ENCODE results near the gene NOL3. TPM values are rescaled to one million over a fixed set of nuclear protein-coding genes. Genes with fewer than 3 reads are reported as not detected.

The NOL3 gene
- total RNA-seq, 4 donors from 2014 or later: 55.5 to 95.4 (median 76.6) TPM

DNA sequence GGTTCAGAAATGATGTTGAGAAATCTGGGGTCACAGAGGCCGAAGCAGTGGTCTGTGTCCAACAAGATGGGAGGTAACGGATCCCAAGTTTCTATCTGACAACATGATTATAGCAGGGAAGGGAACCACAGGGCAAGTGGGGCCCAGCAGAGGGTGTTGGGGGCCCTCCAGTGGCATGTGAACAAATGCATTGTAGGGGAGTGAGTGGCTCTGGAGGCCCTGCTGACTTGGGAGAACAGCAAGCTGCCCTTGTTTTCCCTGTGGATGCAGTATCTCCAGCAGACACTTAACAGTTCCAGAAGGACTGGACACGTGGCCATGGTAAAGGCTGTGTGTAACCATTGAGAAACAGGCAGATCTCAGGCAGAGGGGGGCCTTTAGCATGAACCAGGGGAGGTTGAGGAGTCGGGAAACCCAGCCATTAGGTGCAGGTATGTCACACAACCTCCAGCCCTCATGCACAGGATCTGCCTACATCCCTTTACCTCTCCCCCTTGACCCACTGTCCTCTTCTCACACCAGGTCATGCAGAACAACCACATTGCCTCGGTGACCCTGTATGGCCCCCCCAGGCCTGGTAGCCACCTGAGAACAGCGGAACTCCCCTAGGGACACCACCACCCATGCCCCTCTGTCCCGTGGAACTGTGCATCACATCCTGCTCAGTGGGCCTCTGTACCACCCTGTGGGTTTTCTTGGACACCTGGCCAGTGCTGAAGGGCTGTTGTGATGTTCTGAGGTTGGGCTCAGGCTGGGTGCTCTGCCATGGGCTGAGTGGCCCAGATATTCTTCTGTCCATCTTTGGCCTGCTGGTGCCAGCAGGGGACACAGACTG lies 23.6 kb upstream of the NOL3 start:
- Histone ChIP-seq H3K27ac (no peak overlapping the region), H3K9me3 (no peaks in the 10 kb centered on the region), H3K4me1 (peaks cover 0 to 20% (median 7%) of the 10 kb centered on the region in 4 donors), H3K27me3 (peaks cover 0 to 16% of the 10 kb centered on the region in 2 donors), H3K4me3 (no peak overlapping the region), H3K36me3 (peaks cover 0 to 81% (median 19%) of the 10 kb centered on the region in 3 donors)
- no peak for DNase-seq (ENCODE audit: low spot score in 2 of 2)
- TF ChIP-seq CTCF (IDR thresholded peaks at IDR 0.05): no peak
- no peak for TF ChIP-seq POLR2A (IDR thresholded peaks at IDR 0.05)
- no peak for TF ChIP-seq EP300 (IDR thresholded peaks at IDR 0.05)
- 78 to 84% methylated on average over 7 of the region's 7 CpGs for WGBS, 2 donors

- H3K4me1 ChIP-seq: peaks cover 0 to 20% (median 7%) of the 10 kb centered on the region in 4 donors
These were observed 22.7 kb upstream of the NOL3 start for GRCh38 chr16:67147437-67148140.

GRCh38 chr16:67148221-67148620 lies 22.1 kb upstream of the NOL3 start:
- DNase-seq (ENCODE audit: low spot score in 2 of 2): no peak
- peaks cover 0 to 17% of the 10 kb centered on the region in 2 donors for H3K27me3 ChIP-seq
- H3K27ac ChIP-seq: no peak overlapping the region
- H3K4me1 ChIP-seq: peaks cover 0 to 20% (median 7%) of the 10 kb centered on the region in 4 donors
- no peak overlapping the region for H3K4me3 ChIP-seq
- H3K9me3 ChIP-seq: no peaks in the 10 kb centered on the region
- TF ChIP-seq CTCF (IDR thresholded peaks at IDR 0.05): no peak
- TF ChIP-seq EP300 (IDR thresholded peaks at IDR 0.05): no peak
- TF ChIP-seq POLR2A (IDR thresholded peaks at IDR 0.05): no peak
- WGBS, 2 donors: 93 to 95% methylated on average over 2 of the region's 2 CpGs
- peaks cover 0 to 67% (median 19%) of the 10 kb centered on the region in 3 donors for H3K36me3 ChIP-seq

More at GRCh38 chr16:67147437-67148140, 22.7 kb upstream of the NOL3 start:
- Histone ChIP-seq H3K36me3 (peaks cover 0 to 73% (median 19%) of the 10 kb centered on the region in 3 donors), H3K4me3 (no peak overlapping the region), H3K27ac (no peak overlapping the region), H3K9me3 (no peaks in the 10 kb centered on the region), H3K27me3 (peaks cover 0 to 17% of the 10 kb centered on the region in 2 donors)
- DNase-seq (ENCODE audit: low spot score in 2 of 2): no peak
- 91 to 95% methylated on average over 4 of the region's 4 CpGs for WGBS, 2 donors
- no peak for TF ChIP-seq POLR2A (IDR thresholded peaks at IDR 0.05)
- TF ChIP-seq EP300 (IDR thresholded peaks at IDR 0.05): no peak
- no peak for TF ChIP-seq CTCF (IDR thresholded peaks at IDR 0.05)

DNA sequence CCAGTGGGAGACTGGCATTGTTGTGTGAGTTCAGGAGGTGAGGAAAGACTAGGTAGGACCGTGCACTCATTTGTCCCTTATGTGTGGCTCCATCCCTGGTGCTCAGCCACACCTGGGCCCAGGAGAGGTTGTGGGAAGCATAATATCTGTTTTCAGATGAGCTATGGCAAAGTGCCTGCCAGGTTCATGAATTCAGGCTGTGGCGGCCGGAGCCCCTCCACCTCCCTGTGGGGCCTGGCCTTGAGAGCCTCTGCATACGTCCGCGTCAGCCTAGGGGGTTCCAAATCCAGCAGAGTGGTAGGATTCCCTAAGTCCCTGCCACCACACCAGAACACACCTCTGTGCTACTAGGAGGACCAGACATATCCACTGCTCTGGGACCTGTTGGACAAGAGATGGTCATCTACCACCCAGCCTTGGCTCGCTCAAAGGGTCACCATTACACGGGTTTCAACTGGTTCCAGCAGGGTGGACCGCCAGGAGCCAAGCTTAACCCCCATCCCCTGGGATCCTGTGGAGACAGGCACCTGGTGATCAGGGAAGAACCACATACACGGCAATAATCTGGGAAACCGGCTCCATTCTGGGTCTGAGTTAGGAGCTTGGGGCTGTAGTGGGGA lies 21.6 kb upstream of the NOL3 start:
- H3K4me3 ChIP-seq: no peak overlapping the region
- H3K27me3 ChIP-seq: peaks cover 0 to 17% of the 10 kb centered on the region in 2 donors
- no peak overlapping the region for H3K27ac ChIP-seq
- TF ChIP-seq POLR2A (IDR thresholded peaks at IDR 0.05) (no peak), EP300 (IDR thresholded peaks at IDR 0.05) (no peak), CTCF (IDR thresholded peaks at IDR 0.05) (no peak)
- H3K9me3 ChIP-seq: no peaks in the 10 kb centered on the region
- peaks cover 0 to 61% (median 19%) of the 10 kb centered on the region in 3 donors for H3K36me3 ChIP-seq
- 75 to 88% methylated on average over 8 to 10 of the region's 11 CpGs for WGBS, 2 donors
- peaks cover 0 to 20% (median 7%) of the 10 kb centered on the region in 4 donors for H3K4me1 ChIP-seq
- DNase-seq (ENCODE audit: low spot score in 2 of 2): no peak

All from tibial nerve (tissue), 4 donors.